GM20431 (cell line): ENCODE results near the gene TREML2.
"Not testable (repeated sequence)": the region's sequence is repeated elsewhere in the genome, so short reads cannot be mapped to it uniquely, and the experiment has no call there.

Experiments
- in situ Hi-C: fragments of 300-500 bp; cut with MseI, MboI; formaldehyde crosslinking; loops from one replicate; pipeline ENCODE4 v1.15.0; 2020; ENCODE audit warnings: low sequenced_read_pairs; ENCODE audit not compliant: unreplicated experiment

TREML2 gene

DNA sequence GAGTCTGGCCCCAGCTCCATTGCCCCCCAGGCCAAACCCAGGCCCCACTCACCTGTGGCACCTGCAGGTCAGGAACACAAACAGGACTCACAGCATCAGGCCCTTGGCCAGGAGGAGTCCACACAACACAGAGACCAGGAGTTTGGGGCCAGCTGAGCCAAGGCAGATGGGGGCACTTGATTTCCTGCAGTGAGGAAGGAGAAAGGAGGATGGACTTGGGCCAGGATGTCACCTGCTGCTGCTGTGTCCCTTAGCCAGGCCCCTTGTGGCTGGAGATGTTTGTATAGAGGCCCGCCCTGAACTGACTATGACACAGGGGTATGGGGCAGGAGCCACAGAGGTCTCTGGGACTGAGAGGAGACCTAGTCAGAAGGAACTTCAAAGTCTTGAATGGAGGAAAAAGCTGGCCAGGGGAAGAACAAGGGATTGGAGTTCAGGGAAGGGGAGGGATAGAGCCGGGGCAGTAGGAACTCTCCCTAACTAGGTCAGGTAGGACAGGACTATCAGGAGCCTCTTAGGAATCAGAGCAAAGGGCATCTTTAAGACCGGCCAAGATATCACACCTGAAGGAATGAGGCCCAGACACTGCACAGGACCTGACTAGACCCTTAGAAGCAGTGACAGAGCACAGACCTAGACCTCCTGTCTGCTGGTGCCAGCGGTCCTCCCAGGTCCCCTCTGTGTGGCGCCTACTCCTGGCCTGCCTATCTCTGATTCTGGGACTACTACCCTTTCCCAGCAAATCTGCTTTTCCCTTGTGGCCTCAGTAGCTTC lies 8.8 kb upstream of the TREML2 start:
- in situ Hi-C loops, result no loop called here

DNA sequence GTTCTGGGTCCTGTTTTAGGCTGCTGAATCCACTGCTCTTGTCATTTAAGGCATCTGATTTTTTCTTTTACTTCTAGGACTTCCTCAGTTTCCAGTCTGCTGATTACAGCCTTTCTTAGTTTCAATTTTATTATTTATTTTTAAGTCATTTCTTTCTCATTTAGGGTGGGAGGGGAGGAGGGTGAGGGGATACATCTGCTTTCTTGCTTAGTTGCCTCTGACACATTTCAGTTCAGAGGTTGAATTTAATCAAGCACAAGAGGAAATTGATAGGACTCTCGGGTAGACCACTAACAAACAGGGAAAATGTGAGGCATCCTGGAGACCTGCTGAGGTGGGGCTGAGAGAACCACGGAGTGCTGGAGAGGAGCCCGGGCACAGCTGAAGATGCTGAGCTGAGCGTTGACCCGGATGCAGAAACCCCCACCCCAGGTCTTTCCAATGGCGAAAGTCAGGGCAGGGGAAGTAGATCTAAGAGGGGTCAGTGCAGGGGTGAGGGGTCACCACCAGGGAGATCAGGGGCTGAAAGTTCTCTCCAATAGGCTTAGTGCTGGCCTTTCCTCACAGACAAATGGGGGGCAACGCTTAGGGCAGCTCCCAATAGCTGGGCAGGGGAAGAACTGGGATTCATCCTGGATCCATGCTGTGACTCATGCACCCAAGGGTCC lies 7.6 kb upstream of the TREML2 start:
- in situ Hi-C loops, result no loop called here

DNA sequence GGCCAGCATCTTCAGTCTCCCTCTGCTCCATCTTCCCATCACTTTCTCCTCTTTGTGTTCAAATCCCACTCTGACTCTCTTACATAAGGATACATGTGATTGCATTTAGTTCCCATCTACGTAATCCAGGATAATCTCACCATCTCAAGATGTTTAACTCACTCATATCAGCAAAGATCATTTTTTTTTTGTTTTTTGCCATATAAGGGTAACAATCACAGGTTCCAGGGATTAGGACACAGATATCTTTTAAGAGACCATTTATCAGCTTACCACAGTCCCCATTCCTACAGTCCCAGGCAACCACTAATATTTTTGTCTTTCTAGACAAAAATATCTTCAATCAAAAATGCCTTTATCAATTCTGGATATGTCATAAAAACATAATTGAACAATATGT lies 3.2 kb upstream of the TREML2 start:
- in situ Hi-C loops, result no loop called here

DNA sequence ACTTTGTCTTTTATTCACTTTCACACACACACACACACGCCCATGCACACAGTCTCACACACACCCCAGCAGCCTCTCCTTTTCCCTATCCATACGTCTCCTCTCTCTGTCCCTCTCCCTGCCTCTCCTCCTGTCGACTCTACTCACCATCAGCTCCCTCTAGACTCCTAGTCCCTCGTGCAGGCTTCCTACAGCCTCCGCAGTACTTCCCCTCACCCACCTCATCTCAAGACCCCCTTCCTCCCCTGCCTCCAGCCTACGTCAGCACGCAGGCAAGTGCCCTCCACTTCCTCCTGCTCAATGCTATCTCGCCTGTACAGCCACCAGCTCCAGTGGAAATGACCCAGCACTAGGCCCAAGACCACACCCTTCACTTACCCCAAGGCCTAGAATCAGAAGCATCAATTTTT lies 820 bp upstream of the TREML2 start:
- in situ Hi-C loops, result no loop called here

DNA sequence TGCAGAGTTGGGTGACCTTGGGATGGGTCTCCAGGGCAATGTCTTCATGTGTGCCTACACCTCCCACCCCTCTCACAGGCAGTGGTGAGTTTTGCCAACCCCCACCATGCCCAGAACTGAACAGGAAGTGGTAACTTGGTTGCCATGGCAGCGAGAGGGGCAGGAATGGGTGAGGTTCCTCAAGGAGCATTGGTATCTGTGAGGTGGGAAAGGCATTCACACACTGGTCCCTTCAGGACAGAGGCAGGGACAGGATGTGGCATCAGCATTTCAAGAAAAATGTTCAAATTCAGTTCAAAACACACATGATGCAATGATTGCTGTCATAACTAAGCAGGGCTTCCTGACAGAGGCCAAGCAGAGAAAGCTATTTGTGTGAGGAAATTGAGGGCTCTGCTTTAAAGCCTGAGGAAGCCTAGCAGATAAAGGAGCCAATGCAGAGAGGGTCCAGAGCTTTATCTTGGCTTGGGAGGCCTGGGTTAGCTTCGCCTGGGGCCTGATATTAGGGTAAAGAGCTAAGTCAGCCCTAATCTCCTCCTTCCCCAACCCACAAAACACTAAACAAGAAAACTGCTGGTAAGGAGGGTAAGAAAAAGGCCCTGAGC lies 551 bp downstream of the TREML2 start:
- in situ Hi-C loops, result no loop called here

DNA sequence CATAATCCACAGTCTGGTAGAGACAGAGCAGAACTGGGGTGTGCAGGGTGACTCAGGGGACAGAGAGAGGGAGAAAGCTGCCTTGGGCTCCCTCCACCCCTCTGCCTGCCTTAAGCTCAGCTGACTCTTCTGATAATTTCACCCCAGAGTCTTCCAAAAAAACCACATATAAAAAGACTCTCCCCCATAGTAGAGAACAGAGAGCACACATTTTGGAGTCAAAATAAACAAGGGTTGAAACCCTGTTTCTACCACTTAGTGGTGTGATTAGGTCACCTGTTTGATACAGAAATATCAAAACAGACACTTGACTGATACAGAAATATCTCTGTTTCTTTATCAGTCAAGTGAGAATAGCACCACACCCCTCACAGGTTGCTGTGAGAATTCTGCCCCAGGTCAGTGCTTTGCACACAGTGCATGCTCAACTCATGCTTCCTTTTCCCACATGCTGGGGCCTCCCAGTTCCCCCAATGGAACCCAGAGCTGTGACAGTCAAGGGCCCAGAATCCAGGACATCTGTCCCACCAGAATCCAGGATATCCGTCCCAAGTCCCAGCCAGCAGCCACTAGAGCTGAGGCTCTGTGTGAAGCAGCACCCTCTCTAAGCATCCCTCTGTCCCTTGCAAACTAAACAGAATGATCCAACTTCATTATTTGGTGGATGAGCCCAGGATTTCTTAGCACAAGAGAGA lies 1.2 kb downstream of the TREML2 start:
- in situ Hi-C loops, result no loop called here

DNA sequence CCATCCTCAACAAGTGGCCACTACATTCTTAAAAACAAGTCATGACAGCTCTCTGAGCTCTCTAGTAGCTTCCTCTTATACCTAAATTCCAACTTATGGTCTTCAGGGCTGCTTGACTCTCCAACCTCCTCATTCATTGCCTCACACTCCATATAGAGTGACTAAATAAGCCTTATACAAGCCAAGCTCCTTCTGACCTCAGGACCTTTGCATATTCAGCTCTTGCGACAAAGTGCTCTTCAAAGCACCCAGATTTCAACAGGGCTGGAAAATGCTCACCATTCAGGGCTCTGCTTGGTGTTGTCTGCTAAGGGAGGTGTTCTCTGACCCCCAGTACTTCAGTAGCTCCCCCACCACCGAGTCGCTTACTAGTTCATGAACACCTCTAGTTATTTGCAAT lies 3.7 kb downstream of the TREML2 start:
- in situ Hi-C loops, result no loop called here

DNA sequence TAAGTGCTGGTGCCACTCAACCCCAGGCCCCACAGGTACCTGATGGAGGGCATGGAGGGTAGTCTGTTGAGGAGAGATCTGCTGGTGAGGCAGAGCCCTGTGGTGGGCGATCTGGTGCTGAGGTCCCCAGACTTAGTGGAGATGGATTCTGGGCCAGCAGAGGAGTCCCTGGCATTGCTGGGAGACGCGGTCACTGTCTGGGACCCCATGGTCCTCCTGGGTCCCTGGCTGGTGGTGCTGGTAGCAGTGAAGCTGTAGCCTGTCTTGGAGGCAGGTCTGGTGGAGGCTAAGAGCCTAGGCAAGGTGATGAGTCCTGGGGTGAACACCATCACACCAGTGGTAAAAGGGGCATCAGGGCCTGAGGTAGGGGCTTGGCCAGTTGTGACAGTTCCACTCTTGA lies 6.6 kb downstream of the TREML2 start:
- in situ Hi-C loops, result no loop called here

DNA sequence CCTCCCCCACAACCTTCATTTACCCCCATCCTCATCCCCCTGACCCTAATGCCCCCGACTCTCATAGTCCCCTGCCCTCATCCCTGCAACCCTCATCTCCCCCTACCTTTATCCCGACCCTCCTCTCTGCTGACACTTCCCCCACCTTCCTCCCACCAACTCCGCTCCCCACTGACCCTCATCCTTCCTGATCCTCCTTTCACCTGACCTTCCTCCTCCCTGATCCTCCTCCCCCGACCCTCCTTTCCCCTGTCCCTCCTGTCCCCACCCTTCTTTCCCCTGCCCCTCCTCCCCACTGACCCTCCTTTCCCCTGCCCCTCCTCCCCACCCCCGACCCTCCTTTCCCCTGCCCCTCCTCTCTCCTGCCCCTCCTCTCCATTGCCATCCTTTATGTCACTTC lies 7.1 kb downstream of the TREML2 start:
- in situ Hi-C loops, result no loop called here

DNA sequence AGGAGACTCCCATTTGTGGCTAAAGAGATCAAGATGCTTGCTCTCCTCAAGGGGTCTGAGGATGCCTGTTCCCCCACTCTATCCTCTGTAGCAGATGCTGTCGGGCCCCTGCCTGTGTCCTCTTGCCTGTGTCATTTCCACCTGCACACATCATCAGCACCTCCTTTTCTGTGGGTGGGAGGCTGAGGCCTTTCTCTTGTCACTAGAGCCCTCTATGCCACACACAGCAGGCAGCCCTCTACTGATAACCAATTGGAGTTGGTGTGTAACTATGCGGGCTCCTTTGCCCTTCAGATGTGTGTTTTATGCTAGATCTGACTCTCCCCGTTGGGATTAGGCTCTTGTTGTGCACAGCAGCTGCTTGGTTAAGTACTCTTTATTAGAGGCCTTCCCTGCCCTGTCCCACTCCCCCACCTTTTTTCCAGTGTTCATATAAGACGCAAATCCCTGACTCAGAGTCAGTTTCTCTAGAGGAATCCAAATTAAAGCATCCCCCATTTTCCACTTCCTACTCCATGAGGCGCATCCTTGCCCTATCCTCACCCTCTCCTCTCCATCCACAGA lies 7.7 kb downstream of the TREML2 start:
- in situ Hi-C loops, result no loop called here

DNA sequence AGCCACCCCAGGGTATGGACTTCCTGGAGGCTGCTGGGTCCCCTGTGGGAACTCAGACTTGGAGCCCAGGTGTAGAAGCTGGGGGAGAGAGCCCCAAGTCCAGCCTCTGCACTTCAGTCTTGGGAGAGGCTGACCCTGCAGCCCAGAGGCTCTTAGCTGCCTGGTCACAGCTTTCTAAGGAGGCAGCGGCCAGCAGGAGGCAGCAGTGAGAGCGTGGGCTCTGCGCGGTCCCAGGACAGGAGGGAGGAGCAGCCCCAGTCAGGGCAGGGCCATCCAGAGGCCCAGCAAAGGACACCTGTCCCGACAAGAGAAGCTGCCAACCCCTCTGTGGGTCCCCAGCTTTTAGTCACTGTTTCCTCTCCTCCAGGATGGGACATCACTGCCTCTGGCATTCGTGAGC lies 9.4 kb downstream of the TREML2 start:
- in situ Hi-C loops, result no loop called here

DNA sequence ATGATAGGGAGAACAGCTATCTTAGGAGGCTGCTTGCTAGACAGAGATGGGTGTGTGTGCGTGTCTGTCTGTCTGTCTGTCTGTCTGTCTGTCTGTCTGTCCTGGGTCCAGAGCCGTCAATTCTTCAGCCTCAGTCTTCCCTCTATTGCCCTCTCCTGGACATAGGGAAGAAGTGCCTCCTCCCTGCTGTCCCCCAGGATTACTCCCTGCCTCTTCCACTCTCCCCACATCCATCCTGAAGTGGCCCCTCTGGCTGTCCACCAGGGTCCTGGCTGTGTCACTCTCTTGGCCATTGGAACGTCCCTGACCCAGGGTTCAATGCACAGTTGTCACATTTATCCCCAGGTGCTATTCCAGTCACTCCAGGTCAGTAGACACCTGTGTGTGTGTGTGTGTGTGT lies 10.2 kb downstream of the TREML2 start:
- in situ Hi-C loops, result no loop called here

DNA sequence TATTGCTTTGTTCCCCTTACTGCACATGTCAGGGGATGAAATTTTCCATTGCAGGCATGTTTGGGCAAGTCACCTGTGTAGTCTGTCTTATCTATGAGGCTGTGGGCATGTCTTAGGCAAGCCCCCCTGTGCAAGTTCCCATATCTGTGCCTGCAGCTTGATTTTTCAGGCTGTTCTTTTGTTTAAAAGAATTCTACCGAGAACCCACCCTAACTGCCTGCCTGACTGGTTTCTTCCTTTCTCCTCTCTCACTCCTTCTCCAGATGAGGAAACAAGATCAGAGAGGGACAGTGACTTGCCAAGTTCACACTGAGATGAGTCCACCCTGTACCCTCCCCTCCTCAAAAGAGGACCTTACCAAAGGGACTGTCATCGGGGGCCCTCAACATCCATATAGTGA lies 11.0 kb downstream of the TREML2 start:
- in situ Hi-C loops, result no loop called here

DNA sequence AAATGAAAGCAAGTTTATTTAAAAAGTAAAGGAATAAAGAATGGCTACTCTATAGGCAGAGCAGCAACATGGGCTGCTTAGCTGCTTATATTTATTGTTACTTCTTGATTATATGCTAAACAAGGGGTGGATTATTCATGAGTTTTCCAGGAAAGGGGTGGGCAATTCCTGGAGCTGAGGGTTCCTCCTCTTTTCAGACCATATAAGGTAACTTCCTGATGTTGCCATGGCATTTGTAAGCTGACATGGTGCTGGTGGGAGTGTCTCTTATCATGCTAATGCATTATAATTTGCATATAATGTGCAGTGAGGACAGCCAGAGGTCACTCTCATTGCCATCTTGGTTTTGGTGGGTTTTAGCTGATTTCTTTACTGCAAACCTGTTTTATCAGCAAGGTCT lies 11.9 kb downstream of the TREML2 start:
- in situ Hi-C loops, result not testable (repeated sequence)

DNA sequence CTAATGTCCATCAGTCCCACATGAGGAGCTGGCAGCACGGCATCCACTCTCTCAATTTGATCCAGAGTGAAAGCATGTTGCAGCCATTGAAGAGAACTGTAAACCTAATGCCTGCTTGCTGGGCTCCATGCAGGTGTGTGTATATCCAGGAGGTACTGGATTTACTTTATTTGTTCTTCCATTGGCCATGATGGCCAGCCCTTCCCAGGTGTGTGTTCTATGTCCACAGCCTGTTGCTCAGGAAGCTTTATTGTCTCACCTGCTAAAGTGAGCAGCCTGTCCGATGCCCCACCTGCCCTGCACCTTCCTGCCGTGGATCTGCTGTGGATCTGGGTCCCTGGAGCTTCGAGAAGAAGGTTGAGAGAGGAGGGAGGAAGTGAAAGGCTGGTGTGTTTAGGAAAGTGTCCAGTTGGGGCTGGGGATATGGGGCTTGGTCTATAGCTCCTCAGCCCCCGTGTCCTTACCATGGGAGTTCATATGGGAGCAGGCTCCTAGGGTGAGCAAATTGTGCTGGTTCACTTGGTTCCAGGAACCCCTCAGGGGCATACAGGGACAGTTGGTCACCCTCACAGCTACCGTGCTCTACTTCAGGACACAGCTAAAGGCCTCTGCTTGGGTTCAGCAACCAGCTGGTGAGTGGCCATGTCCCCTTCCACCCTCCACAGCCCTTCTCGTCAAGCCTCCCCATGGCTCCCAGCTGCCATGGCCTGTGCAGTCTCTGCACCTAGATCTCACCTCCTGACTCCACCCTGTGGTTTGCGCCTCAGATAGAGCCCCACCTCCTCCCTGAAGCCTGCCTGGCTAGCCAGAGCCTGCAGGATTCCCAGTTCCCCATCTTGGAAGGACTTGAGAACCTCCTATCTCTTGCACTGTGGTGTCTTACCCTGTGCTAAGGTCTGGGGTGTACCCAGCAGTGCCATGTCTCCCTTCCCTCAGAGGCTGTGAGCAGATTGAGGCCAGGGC lies 12.7 kb downstream of the TREML2 start:
- in situ Hi-C loops, result no loop called here

DNA sequence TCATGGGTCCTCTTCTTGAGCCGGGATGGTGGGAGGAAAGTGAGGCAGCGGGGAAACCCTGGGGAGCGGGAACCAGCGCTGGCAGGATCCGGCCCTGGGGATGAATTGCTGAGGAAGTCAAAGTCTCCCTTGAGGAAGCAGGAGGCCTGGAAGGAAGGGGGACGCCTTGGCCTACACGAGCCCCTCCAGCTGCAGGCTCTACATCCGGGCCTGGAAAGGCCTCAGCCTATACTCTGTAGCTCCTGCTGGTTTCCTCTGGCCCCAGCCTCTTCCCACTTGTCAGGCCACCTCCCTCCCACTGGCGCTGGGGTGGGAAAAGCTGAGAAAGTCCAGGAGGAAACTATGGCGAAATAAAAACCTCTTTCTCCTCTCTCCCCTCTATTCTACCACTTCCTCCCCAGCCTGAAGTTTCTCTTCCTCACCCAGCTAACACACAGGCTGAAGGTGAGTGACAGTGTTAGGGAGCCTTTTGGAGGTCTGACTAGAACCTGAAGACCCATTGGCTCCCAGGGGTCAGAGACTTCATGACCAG lies 14.9 kb downstream of the TREML2 start:
- in situ Hi-C loops, result no loop called here

DNA sequence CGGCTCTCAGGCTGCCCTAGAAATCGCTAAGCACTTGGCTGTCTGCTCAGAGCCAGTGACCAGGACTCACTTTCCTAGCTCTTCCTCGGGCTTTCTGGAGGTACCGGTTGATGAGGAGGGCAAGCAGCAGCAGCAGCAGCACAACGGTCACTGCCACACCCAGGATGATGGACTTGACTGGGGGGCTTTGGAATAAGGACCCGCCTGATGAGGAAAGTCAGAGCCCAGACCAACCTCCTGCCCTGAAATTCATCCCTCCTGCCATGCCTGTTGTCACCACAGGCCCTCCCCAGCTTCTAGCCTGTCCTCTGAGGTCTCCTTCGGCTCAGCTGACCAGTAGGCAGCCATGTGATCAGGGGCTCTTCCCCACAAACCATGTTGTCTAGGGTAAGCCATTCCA lies 16.2 kb downstream of the TREML2 start:
- in situ Hi-C loops, result no loop called here

DNA sequence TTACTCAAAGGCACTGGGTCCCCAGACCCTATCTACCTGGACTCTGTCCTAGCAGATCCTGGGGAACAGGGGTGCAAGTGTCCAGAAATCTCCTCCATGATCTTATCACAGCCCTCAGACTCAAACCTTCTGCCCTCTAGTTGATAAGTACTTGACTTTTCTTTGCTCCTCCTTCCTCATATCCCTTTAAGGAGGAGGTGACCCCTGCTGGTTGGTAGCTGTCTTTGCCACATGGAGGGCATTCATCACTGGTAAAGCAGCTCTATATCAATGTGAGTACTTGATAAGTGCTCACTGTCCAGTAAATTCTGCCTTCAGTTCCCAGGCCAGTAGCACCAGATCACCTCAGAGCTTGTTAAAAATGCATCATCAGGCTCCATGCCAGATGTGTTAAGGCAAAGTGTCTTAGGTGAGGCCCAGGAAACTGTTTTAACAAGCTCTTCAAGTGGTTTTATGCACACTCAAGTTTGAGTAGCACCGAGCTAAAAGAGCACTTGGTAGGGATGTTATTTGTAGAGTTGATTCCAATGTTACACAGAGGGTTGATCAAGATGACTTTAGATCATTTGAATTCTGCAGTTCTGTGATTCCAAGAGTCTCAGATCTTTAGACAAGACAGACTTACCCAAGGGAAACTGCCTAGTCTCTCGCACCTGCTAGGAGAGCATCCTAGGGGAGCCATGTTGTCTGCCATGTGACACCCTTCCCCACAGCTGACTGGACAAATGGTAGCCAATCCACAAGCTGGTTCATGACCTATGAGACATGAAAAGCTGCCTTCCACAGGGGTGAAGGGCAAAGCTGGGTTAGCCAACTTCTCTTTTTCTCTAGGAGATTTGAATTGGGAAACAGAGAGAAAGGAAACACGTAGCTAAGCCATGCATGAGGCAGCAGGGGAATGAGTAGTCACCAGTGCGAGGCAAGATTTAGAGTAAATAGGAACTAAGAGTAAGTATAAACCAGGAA lies 18.6 kb downstream of the TREML2 start:
- in situ Hi-C loops, result no loop called here
